LHCN-M2 (cell line): Measurements from ENCODE around the gene UIMC1. TPM values are rescaled to one million over a fixed set of nuclear protein-coding genes. Genes with fewer than 3 reads are reported as not detected.

Experiments
- DNase-seq: peaks from one replicate; pipeline ENCODE4 v3.0.0-alpha.2; 2012; ENCODE audit warnings: low read depth
- total RNA-seq: library from RNA; depleted of rRNA; stranded (reverse); fragments of >200 nt; gene quantifications from 2 replicates; pipeline ENCODE4 v1.2.3, GENCODE V29; 2014

The UIMC1 gene
- total RNA-seq, 1 experiment from 2014 or later: 24.6 TPM

GRCh38 chr5:176902102-176902814, 104.3 kb downstream of the UIMC1 start:
- DNase-seq: no peak

- DNase-seq: no peak
Measured at GRCh38 chr5:176901260-176902101, 105.1 kb downstream of the UIMC1 start.

GRCh38 chr5:176900780-176901204, 105.8 kb downstream of the UIMC1 start:
- DNase-seq: no peak

GRCh38 chr5:176899946-176900779, 106.4 kb downstream of the UIMC1 start:
- peak; percentile 59 for DNase-seq

DNA sequence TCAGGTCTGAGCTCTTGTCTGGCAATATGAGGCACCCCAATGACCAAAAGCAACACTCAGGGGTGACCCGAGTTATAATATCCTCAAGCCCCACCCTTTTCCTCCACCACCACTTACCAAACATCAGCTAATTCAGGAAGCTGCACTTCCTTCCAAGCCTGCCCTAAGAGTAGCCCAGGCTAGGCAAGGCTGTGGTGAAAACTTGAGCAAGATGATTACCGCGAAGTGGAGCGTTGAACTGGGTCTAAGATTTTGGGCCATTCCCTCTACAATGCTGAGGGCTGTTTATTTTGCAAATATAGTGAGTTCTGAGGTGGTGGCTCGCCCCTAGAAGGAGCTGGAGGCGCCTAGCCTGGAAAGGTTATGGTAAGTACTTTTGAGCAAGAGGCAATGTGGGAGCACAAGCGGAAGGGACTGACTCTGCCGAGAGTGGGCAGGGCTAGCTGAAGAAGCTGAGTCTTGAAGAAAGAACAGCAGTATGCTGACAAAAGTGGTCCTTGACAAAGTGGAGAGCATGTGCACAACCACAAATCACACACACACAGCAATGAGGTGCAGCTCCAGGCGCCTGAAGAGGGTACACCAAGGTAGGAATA, 107.2 kb downstream of the UIMC1 start, which contains the start of gene HK3:
HK3 (minus strand) TSS at position 51 of the 596 bp plus-strand sequence. CDS start 3,187 bp downstream, outside the sequence.
- DNase-seq: no peak

DNA sequence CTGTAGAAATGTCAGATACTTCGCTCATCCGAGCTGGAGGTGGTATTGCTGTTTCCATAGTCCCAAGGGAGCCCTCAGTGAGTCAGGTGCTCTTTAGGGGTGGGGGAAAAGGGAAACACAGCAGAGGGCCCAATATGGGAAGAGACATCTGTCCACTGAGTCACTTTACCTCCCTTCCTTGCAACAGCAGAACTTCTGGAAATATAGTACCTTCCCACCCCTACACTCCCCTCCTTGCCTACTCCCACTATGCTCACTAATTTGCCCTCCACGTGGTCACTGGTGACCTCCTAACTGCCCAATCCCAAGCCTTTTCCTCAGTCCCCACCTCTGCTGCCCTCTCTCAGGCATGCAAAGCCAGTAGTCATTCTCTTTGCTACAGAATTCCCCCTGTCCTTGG, 109.3 kb downstream of the UIMC1 start:
- DNase-seq: peak; percentile 16

DNA sequence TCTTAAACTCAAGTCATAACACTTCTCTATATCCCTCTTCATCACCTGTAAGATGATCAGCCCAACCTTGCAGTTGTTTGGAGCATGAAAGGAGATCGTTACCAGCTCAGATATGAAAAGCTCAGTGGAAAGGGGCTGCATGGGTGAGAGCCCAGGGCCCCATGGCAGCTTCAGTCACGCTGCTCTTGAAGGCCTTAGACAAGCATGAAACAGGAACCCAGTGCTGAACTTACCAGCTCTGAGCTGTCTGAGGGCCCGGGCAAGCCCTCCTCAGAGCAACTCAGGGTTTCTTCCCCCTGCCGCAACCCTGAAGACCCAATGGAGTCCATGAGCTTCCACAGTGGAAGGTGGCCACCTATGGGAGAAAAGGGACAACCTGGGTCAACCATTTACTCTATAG, 110.7 kb downstream of the UIMC1 start:
- no peak for DNase-seq

DNA sequence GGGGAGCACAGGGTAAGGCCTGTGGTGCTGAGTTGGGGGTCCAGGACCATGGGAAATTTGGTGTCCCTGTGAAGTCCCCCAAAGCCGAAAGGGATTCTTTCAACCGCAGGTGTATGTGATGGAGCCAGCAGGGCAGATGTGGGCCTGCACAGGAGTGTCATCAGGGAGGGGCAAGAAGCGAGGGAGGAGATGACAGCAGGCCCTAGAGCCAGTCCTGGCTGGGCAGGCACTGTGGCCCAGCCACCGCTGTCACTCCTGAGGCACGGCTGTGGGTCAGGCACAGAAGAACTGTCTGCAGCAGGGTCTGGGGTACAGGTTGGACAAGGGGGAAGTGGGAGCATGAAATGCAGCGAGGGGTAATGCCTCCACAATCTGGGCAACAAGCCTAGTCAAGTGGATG, 112.3 kb downstream of the UIMC1 start:
- DNase-seq: no peak

- no peak for DNase-seq
Measured at GRCh38 chr5:176892663-176893062, 113.9 kb downstream of the UIMC1 start.

DNA sequence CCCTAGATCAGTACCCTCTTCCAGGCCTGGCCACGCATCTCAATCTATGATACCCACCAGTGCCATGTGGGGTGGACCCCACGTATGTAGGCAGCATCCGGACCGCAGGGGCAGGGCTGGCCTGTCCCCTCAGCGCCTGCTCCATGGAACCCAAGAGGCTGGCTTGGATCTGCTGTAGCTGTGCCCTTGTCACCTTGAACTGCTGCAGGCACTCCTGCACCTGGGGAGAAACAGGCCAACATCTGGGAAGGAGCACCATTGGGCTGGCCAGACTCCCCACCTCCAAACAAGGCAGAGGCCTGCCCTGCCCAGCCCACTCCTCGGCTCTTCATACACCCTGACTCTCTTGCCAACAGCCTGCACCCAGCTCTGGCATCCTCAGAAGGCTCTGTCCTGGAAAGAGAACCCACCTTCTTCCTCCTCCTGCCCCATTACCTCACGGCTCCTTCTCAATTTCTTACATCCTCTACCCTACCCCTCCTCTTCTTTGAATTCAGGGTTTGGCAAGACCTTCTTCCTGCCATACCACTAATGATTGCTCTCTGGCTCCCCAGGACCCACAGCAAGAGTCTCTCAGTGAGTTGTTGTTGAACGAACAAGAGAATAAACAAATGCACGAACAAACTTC, 115.1 kb downstream of the UIMC1 start:
- no peak for DNase-seq

DNA sequence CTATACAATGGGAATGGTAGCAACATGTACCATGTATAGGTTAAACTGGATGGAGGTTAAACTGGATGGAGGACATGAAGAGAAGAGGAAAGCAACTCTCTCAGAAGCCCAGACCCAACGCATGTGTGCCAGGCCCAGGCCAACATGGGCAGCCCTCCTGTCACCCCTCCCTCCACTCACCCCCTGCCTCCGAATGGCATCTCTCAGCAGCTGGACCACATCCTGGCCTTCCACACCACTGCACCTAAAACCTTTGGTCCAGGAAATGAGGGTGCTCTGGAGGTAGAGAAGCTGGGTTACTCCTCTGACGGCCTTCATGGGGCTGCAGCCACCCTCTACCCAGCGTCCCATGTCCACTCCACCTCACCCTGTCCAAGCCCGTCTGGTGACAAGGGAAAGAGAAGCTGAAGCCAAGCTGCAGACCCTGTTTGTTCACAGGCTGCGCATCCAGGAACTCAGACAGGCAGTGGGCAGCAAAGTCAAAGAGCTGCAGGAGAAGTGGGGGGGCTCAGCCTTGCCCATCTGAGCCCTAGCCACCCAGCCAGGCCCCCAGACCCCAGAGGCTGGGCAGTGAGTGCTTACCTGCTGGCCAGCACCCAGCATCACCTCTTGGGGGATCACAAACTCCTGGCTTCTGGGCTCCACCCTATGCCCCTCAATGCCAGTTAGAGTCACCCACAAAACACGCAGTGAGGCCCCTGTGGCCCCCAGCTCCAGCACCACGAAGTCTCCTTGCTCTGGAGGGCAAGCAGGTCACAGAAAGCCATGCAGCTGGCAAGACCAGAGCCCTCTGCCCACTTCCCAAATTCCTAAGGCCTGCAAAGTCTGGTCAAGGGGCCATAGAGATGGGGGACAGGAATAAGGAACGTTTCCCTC, 115.9 kb downstream of the UIMC1 start:
- DNase-seq: no peak

GRCh38 chr5:176889321-176890280, 117.0 kb downstream of the UIMC1 start:
- no peak for DNase-seq

DNA sequence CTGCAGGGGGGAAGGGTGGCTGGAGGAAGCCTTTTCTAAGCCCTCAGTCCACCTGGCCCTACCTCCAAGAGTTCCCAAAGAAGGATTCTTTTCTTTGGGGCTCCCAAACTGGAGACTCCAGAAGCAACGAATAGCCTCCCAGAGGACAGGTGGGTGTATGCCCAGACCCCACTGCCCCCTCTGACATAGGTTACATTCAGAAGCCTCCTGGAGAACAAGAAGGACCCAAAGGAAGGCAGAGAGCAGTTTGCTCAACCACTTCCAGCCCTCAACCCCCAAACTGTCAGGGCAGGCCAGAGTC, 117.8 kb downstream of the UIMC1 start:
- no peak for DNase-seq

GRCh38 chr5:176888016-176888864, 118.3 kb downstream of the UIMC1 start:
- DNase-seq: no peak

GRCh38 chr5:176887252-176887849, 119.2 kb downstream of the UIMC1 start:
- no peak for DNase-seq

- DNase-seq: no peak
Measured at GRCh38 chr5:176886336-176887251, 120.0 kb downstream of the UIMC1 start.

- DNase-seq: no peak
Measured at GRCh38 chr5:176884571-176884890, 122.0 kb downstream of the UIMC1 start.
